AG10803 (cell line): Measurements from ENCODE around the gene TWF2.
A peak's percentile ranks its signal among the peaks of the same experiment; 100 is the strongest.

ENCODE experiments used
- DNase-seq: peaks from one replicate; pipeline ENCODE4 v3.0.0; 2010; ENCODE audit warnings: low read depth
- H3K4me3 ChIP-seq: 2 replicates; pipeline ENCODE4 v1.5.1; 2011; ENCODE audit warnings: mild to moderate bottlenecking, low read length, control low read depth
- TF ChIP-seq, protein P1 (sequence below): conservative IDR thresholded peaks from 2 replicates; pipeline ENCODE4 v1.5.1; 2011; ENCODE audit warnings: mild to moderate bottlenecking, low read length, control low read depth, inconsistent platforms

The TWF2 gene

DNA sequence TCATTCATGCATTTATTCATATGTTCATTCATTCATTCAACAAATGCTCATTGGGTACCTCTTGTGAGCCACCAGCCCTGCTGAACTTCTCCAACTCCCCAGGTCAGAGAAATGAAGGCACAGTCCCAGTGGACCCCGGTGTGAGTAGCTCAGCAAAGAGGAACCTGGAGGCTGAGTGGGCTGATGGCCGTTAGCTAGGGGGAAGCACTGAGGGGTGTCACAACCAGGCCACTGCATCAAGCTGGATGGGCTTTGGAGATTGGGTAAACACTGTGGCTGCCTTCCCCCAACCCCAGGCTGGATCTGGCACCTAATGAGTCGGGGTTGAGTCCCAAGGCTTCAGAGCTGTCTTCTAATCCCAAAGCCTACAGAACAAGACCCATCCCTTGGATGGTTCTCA is 53.1 kb downstream of the TWF2 start:
- no peak for DNase-seq
- H3K4me3 ChIP-seq: no peak overlapping the region
- TF ChIP-seq, protein P1, sequence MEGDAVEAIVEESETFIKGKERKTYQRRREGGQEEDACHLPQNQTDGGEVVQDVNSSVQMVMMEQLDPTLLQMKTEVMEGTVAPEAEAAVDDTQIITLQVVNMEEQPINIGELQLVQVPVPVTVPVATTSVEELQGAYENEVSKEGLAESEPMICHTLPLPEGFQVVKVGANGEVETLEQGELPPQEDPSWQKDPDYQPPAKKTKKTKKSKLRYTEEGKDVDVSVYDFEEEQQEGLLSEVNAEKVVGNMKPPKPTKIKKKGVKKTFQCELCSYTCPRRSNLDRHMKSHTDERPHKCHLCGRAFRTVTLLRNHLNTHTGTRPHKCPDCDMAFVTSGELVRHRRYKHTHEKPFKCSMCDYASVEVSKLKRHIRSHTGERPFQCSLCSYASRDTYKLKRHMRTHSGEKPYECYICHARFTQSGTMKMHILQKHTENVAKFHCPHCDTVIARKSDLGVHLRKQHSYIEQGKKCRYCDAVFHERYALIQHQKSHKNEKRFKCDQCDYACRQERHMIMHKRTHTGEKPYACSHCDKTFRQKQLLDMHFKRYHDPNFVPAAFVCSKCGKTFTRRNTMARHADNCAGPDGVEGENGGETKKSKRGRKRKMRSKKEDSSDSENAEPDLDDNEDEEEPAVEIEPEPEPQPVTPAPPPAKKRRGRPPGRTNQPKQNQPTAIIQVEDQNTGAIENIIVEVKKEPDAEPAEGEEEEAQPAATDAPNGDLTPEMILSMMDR: no peak

DNA sequence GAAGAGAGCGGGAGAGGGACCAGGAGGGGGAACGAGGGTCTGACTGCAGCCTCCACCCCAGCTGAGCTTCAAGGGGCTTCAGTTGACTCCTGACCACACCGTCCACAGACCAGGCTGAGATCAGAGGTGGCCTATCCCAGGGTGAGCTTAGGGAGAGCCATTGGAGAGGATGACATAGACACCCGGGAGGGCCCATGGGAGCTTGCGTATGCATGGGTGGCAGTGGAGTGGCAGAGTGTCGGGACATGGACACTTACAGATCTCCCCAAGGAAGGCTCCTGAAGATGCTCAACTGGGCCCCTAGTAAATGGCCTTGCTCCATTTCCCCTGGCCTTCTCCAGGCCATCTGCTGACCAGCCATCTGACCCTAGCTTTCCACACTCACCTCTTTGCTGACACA is 53.6 kb downstream of the TWF2 start:
- TF ChIP-seq, protein P1: no peak
- no peak for DNase-seq
- no peak overlapping the region for H3K4me3 ChIP-seq

- no peak for DNase-seq
- no peak overlapping the region for H3K4me3 ChIP-seq
Measured at GRCh38 chr3:52184690-52185089, 54.3 kb downstream of the TWF2 start.

GRCh38 chr3:52183786-52184445 is 55.0 kb downstream of the TWF2 start:
- no peak overlapping the region for H3K4me3 ChIP-seq
- TF ChIP-seq, protein P1: no peak
- no peak for DNase-seq

More at GRCh38 chr3:52184690-52185089, 54.3 kb downstream of the TWF2 start:
- TF ChIP-seq, protein P1: no peak

GRCh38 chr3:52182691-52183090 is 56.3 kb downstream of the TWF2 start:
- H3K4me3 ChIP-seq: no peak overlapping the region
- DNase-seq: no peak
- TF ChIP-seq, protein P1: no peak

DNA sequence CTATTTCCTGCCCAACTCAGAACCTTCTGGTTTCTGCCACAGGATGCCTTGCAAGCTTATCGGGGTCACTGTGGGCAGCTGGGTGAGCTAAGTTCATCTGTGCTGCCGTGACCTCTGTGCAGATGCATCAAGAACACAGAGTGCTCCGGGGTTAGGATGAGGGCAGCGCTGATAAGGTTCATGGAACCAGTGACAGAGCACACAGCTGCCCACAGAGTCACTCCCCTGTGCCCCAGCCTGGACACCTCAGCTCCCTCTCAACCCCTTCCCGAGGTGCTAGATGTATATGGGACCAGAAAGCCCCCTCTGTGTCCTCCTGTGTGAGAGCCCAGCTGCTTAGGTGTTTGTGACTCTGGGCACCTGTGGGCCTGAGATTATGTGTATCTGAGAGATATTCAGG is 56.8 kb downstream of the TWF2 start:
- H3K4me3 ChIP-seq: no peak overlapping the region
- DNase-seq: no peak

GRCh38 chr3:52181543-52181942 is 57.4 kb downstream of the TWF2 start:
- H3K4me3 ChIP-seq: no peak overlapping the region
- TF ChIP-seq, protein P1: no peak
- peak; percentile 65 for DNase-seq

More for the DNA sequence above, 56.8 kb downstream of the TWF2 start:
- TF ChIP-seq, protein P1: no peak
